Mesenchymal stem cell (in vitro differentiated cells and primary cell): ENCODE data around the gene DCLK1.

Experiments used
- DNase-seq: peaks from one replicate; pipeline ENCODE4 v3.0.0-alpha.2; 2013
- H2AFZ ChIP-seq: one replicate; pipeline ENCODE4 v1.6.1; 2013; ENCODE audit warnings: low read depth, mild to moderate bottlenecking, control low read depth, inconsistent platforms, low read length, moderate library complexity
- H2AK5ac ChIP-seq: 2 replicates; pipeline ENCODE4 v1.6.1; 2013; ENCODE audit warnings: low read length, moderate library complexity, mild to moderate bottlenecking, inconsistent platforms; ENCODE audit not compliant: severe bottlenecking
- H2BK120ac ChIP-seq: one replicate; pipeline ENCODE4 v1.6.1; 2013; ENCODE audit warnings: low read depth, mild to moderate bottlenecking, inconsistent platforms, low read length, moderate library complexity
- H2BK12ac ChIP-seq, 2 experiments: one replicate each; pipeline ENCODE4 v1.6.1; 2013; ENCODE audit warnings: inconsistent platforms in 2 of 2, low read length in 2 of 2, mild to moderate bottlenecking in 2 of 2, moderate library complexity in 2 of 2, control low read depth in 1 of 2
- H2BK15ac ChIP-seq: one replicate; pipeline ENCODE4 v1.6.1; 2013; ENCODE audit warnings: mild to moderate bottlenecking, low read depth, inconsistent platforms; ENCODE audit not compliant: poor library complexity, severe bottlenecking
- H2BK5ac ChIP-seq: 2 replicates; pipeline ENCODE4 v1.6.1; 2013; ENCODE audit warnings: low read depth, mild to moderate bottlenecking, low read length, control low read depth, inconsistent platforms; ENCODE audit not compliant: poor library complexity, severe bottlenecking
- H3K14ac ChIP-seq, 2 experiments: one replicate each; pipeline ENCODE4 v1.6.1; 2013; ENCODE audit warnings: inconsistent platforms in 2 of 2, low read length in 2 of 2, control low read depth in 1 of 2, mild to moderate bottlenecking in 1 of 2, moderate library complexity in 1 of 2
- H3K18ac ChIP-seq, 2 experiments: one replicate each; pipeline ENCODE4 v1.6.1; 2013; ENCODE audit warnings: inconsistent platforms in 2 of 2, low read length in 2 of 2, control low read depth in 1 of 2, low read depth in 1 of 2, mild to moderate bottlenecking in 1 of 2
- H3K23ac ChIP-seq, 2 experiments: one replicate each; pipeline ENCODE4 v1.6.1; 2013; ENCODE audit warnings: inconsistent platforms in 2 of 2, low read length in 2 of 2, mild to moderate bottlenecking in 2 of 2, moderate library complexity in 2 of 2, control low read depth in 1 of 2
- H3K27ac ChIP-seq: 2 replicates; pipeline ENCODE4 v1.5.1; 2013; ENCODE audit warnings: mild to moderate bottlenecking, moderate library complexity, low read length, control low read depth, inconsistent platforms; ENCODE audit not compliant: poor library complexity, severe bottlenecking
- H3K27me3 ChIP-seq, 2 experiments: 2 replicates each; pipeline versions ENCODE4 v1.6.1 to v1.7.0; 2013; ENCODE audit warnings: low read length in 2 of 2, mild to moderate bottlenecking in 2 of 2, moderate library complexity in 2 of 2, control low read depth in 1 of 2, inconsistent platforms in 1 of 2; ENCODE audit not compliant: control insufficient read depth in 1 of 2, insufficient read depth in 1 of 2
- H3K36me3 ChIP-seq, 2 experiments: 2 replicates each; pipeline versions ENCODE4 v1.6.1 to v1.7.0; 2013; ENCODE audit warnings: low read length in 2 of 2, control low read depth in 1 of 2, inconsistent platforms in 1 of 2, low read depth in 1 of 2, mild to moderate bottlenecking in 1 of 2; ENCODE audit not compliant: insufficient read depth in 2 of 2, control insufficient read depth in 1 of 2
- H3K4ac ChIP-seq, 2 experiments: one replicate each; pipeline ENCODE4 v1.6.1; 2013; ENCODE audit warnings: inconsistent platforms in 2 of 2, low read length in 2 of 2, mild to moderate bottlenecking in 2 of 2, moderate library complexity in 2 of 2, control low read depth in 1 of 2, low read depth in 1 of 2
- H3K4me1 ChIP-seq: 2 replicates; pipeline ENCODE4 v1.6.1; 2013; ENCODE audit warnings: low read depth, low read length, control low read depth; ENCODE audit not compliant: control insufficient read depth, insufficient read depth
- H3K4me2 ChIP-seq: 2 replicates; pipeline ENCODE4 v1.6.1; 2013; ENCODE audit warnings: low read length, mild to moderate bottlenecking, inconsistent platforms; ENCODE audit not compliant: poor library complexity, severe bottlenecking
- H3K4me3 ChIP-seq, 2 experiments: 2 replicates each; pipeline versions ENCODE4 v1.5.1 to v1.7.0; 2013; ENCODE audit warnings: low read length in 2 of 2, mild to moderate bottlenecking in 2 of 2, control low read depth in 1 of 2, low read depth in 1 of 2; ENCODE audit not compliant: insufficient read depth in 1 of 2
- H3K79me1 ChIP-seq: replicated peaks from 2 replicates; pipeline ENCODE4 v1.6.1; 2013; ENCODE audit warnings: mild to moderate bottlenecking, control low read depth, low read length, inconsistent platforms; ENCODE audit not compliant: poor library complexity, severe bottlenecking
- H3K9ac ChIP-seq: 2 replicates; pipeline ENCODE4 v1.7.0; 2013; ENCODE audit warnings: mild to moderate bottlenecking, low read length, moderate library complexity
- H3K9me3 ChIP-seq: 2 replicates; pipeline ENCODE4 v1.7.0; 2013; ENCODE audit warnings: mild to moderate bottlenecking, low read length; ENCODE audit not compliant: control insufficient read depth
- H4K8ac ChIP-seq: one replicate; pipeline ENCODE4 v1.6.1; 2013; ENCODE audit warnings: inconsistent platforms, mild to moderate bottlenecking, low read length, moderate library complexity
- H4K91ac ChIP-seq: one replicate; pipeline ENCODE4 v1.6.1; 2013; ENCODE audit warnings: mild to moderate bottlenecking, low read length, inconsistent platforms
- WGBS: methylation state at CpG from one replicate; pipeline ENCODE4 v1.1.7; 2013; ENCODE audit warnings: mixed read lengths; 5-methylcytosine and 5-hydroxymethylcytosine counted together

DCLK1 gene

GRCh38 chr13:35791184-35791851 lies 339.9 kb downstream of the DCLK1 start:
- Histone ChIP-seq H2BK5ac (no peak overlapping the region), H3K4me3 (no peak overlapping the region), H3K27ac (no peak overlapping the region), H3K4ac (no peak overlapping the region), H2BK15ac (no peak overlapping the region), H3K27me3 (no peaks in the 10 kb centered on the region), H2AK5ac (no peak overlapping the region), H4K8ac (no peak overlapping the region), H2BK12ac (no peak overlapping the region), H2AFZ (no peak overlapping the region), H2BK120ac (no peak overlapping the region), H3K23ac (no peak overlapping the region), H3K18ac (no peak overlapping the region), H4K91ac (no peak overlapping the region), H3K14ac (no peak overlapping the region), H3K4me2 (no peak overlapping the region), H3K4me1 (no peaks in the 10 kb centered on the region), H3K9me3 (no peaks in the 10 kb centered on the region), H3K79me1 (no peaks in the 10 kb centered on the region), H3K36me3 (peaks cover 0 to 16% of the 10 kb centered on the region in 2 experiments), H3K9ac (peak overlapping the region; percentile 67)
- WGBS: 67% methylated on average over 2 of the region's 3 CpGs
- DNase-seq: peak; percentile 8

GRCh38 chr13:35789335-35790165 lies 341.6 kb downstream of the DCLK1 start:
- H2BK15ac ChIP-seq: no peak overlapping the region
- no peak overlapping the region for H2AFZ ChIP-seq
- no peak overlapping the region for H3K9ac ChIP-seq
- no peak overlapping the region for H4K8ac ChIP-seq
- H3K4me2 ChIP-seq: no peak overlapping the region
- H3K4me3 ChIP-seq: no peak overlapping the region
- H2BK12ac ChIP-seq: no peak overlapping the region
- H3K79me1 ChIP-seq: no peaks in the 10 kb centered on the region
- H3K27me3 ChIP-seq: no peaks in the 10 kb centered on the region
- no peaks in the 10 kb centered on the region for H3K9me3 ChIP-seq
- DNase-seq: peak; percentile 18
- peaks cover 1% of the 10 kb centered on the region for H3K4me1 ChIP-seq
- no peak overlapping the region for H3K27ac ChIP-seq
- H3K14ac ChIP-seq: no peak overlapping the region
- peaks cover 0 to 24% of the 10 kb centered on the region in 2 experiments for H3K36me3 ChIP-seq
- no peak overlapping the region for H3K23ac ChIP-seq
- H3K4ac ChIP-seq: no peak overlapping the region
- no peak overlapping the region for H4K91ac ChIP-seq
- H2BK5ac ChIP-seq: no peak overlapping the region
- no peak overlapping the region for H2BK120ac ChIP-seq
- no peak overlapping the region for H2AK5ac ChIP-seq
- no peak overlapping the region for H3K18ac ChIP-seq
- 83% methylated on average over 3 of the region's 6 CpGs for WGBS

GRCh38 chr13:35787937-35788336 lies 343.2 kb downstream of the DCLK1 start:
- Histone ChIP-seq H3K9ac (no peak overlapping the region), H2AFZ (no peak overlapping the region), H3K4ac (no peak overlapping the region), H4K91ac (no peak overlapping the region), H3K9me3 (no peaks in the 10 kb centered on the region), H2BK12ac (no peak overlapping the region), H3K18ac (no peak overlapping the region), H4K8ac (no peak overlapping the region), H3K14ac (no peak overlapping the region), H3K4me2 (no peak overlapping the region), H3K27ac (no peak overlapping the region), H3K23ac (no peak overlapping the region), H3K36me3 (peaks cover 0 to 24% of the 10 kb centered on the region in 2 experiments), H3K4me3 (no peak overlapping the region), H2AK5ac (no peak overlapping the region), H2BK120ac (no peak overlapping the region), H3K27me3 (no peaks in the 10 kb centered on the region), H2BK15ac (no peak overlapping the region), H3K79me1 (no peaks in the 10 kb centered on the region), H2BK5ac (no peak overlapping the region), H3K4me1 (peaks cover 1% of the 10 kb centered on the region)
- 54% methylated on average over 3 of the region's 3 CpGs for WGBS
- DNase-seq: no peak

GRCh38 chr13:35785576-35786303 lies 345.4 kb downstream of the DCLK1 start:
- H3K4me3 ChIP-seq: no peak overlapping the region
- no peak overlapping the region for H3K9ac ChIP-seq
- H3K27ac ChIP-seq: no peak overlapping the region
- peaks cover 0 to 19% of the 10 kb centered on the region in 2 experiments for H3K36me3 ChIP-seq
- no peak overlapping the region for H2BK12ac ChIP-seq
- H3K79me1 ChIP-seq: no peaks in the 10 kb centered on the region
- no peak overlapping the region for H2BK15ac ChIP-seq
- H3K23ac ChIP-seq: no peak overlapping the region
- H3K18ac ChIP-seq: no peak overlapping the region
- H3K14ac ChIP-seq: no peak overlapping the region
- H3K9me3 ChIP-seq: no peaks in the 10 kb centered on the region
- H3K4me1 ChIP-seq: peaks cover 1% of the 10 kb centered on the region
- H2BK120ac ChIP-seq: no peak overlapping the region
- no peaks in the 10 kb centered on the region for H3K27me3 ChIP-seq
- no peak overlapping the region for H2AFZ ChIP-seq
- H4K8ac ChIP-seq: no peak overlapping the region
- WGBS: 82% methylated on average over 11 of the region's 12 CpGs
- H2AK5ac ChIP-seq: no peak overlapping the region
- H4K91ac ChIP-seq: no peak overlapping the region
- H3K4ac ChIP-seq: no peak overlapping the region
- DNase-seq: no peak
- H3K4me2 ChIP-seq: no peak overlapping the region
- no peak overlapping the region for H2BK5ac ChIP-seq
